Measurements from ENCODE around the gene PIAS2.

GRCh38 chr18:46916551-46917107 is 678 bp downstream of the PIAS2 start:
- no peak for TF ChIP-seq REST (IDR thresholded peaks at IDR 0.05; ENCODE audit: insufficient read depth in 1 of 2, low read depth in 2 of 2, low read length in 1 of 2)
- TF ChIP-seq CTCF (IDR thresholded peaks at IDR 0.05) = no peak
